Osteocyte (in vitro differentiated cells): Measurements from ENCODE around the gene HERC3. TPM values are rescaled to one million over a fixed set of nuclear protein-coding genes. Genes with fewer than 3 reads are reported as not detected.

ENCODE experiments used
- DNase-seq: peaks from one replicate; pipeline ENCODE4 v3.0.0; 2021; ENCODE audit warnings: mixed read lengths; ENCODE audit not compliant: unreplicated experiment; ENCODE audit errors: extremely low spot score
- H3K27ac Mint-ChIP-seq: one replicate; pipeline ENCODE4 v1.8.0; 2021; ENCODE audit warnings: mild to moderate bottlenecking, mixed read lengths; ENCODE audit not compliant: unreplicated experiment
- H3K27me3 Mint-ChIP-seq: one replicate; pipeline ENCODE4 v1.8.0; 2021; ENCODE audit warnings: mixed read lengths; ENCODE audit not compliant: unreplicated experiment
- H3K36me3 Mint-ChIP-seq: one replicate; pipeline ENCODE4 v1.8.0; 2021; ENCODE audit warnings: mixed read lengths; ENCODE audit not compliant: unreplicated experiment
- H3K4me1 Mint-ChIP-seq: one replicate; pipeline ENCODE4 v1.8.0; 2021; ENCODE audit warnings: mixed read lengths; ENCODE audit not compliant: unreplicated experiment
- H3K4me3 Mint-ChIP-seq: one replicate; pipeline ENCODE4 v1.8.0; 2021; ENCODE audit warnings: mild to moderate bottlenecking, moderate library complexity, mixed read lengths; ENCODE audit not compliant: unreplicated experiment
- H3K9me3 Mint-ChIP-seq: one replicate; pipeline ENCODE4 v1.8.0; 2021; ENCODE audit warnings: mixed read lengths; ENCODE audit not compliant: unreplicated experiment
- total RNA-seq: library from RNA; stranded (reverse); gene quantifications from 2 replicates; pipeline ENCODE4 v1.2.1, GENCODE V29; 2021
- TF ChIP-seq, protein P1 (sequence below): fragments of 200-600 bp; sonication (generic); IDR thresholded peaks from 2 replicates; pipeline ENCODE4 v1.5.0; 2021; ENCODE audit warnings: antibody characterized with exemption, mild to moderate bottlenecking, moderate library complexity

Gene HERC3
- total RNA-seq, 1 donor from 2014 or later = 15.4 TPM

DNA sequence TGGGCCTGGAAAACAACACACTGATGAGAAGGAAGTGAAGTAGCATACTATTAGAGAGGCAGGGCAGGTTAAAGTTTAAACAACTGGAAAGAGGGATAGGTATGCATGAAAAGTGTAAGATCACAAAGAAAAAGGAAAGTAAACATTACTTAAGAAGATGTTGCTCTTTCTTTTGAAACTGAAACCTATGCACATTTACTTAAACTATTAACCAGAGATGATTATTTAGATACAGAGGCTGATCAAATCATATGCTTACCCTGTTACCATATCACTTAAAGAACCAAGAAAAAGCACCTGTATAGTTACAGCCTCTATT lies 67.6 kb downstream of the HERC3 start:
- TF ChIP-seq, protein P1, sequence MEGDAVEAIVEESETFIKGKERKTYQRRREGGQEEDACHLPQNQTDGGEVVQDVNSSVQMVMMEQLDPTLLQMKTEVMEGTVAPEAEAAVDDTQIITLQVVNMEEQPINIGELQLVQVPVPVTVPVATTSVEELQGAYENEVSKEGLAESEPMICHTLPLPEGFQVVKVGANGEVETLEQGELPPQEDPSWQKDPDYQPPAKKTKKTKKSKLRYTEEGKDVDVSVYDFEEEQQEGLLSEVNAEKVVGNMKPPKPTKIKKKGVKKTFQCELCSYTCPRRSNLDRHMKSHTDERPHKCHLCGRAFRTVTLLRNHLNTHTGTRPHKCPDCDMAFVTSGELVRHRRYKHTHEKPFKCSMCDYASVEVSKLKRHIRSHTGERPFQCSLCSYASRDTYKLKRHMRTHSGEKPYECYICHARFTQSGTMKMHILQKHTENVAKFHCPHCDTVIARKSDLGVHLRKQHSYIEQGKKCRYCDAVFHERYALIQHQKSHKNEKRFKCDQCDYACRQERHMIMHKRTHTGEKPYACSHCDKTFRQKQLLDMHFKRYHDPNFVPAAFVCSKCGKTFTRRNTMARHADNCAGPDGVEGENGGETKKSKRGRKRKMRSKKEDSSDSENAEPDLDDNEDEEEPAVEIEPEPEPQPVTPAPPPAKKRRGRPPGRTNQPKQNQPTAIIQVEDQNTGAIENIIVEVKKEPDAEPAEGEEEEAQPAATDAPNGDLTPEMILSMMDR = no peak
- no peaks in the 10 kb centered on the region for H3K9me3 Mint-ChIP-seq
- no peak overlapping the region for H3K27ac Mint-ChIP-seq
- no peak for DNase-seq
- peaks cover 35% of the 10 kb centered on the region for H3K4me1 Mint-ChIP-seq
- H3K27me3 Mint-ChIP-seq = no peaks in the 10 kb centered on the region
- H3K4me3 Mint-ChIP-seq = no peak overlapping the region
- H3K36me3 Mint-ChIP-seq = peaks cover 17% of the 10 kb centered on the region

DNA sequence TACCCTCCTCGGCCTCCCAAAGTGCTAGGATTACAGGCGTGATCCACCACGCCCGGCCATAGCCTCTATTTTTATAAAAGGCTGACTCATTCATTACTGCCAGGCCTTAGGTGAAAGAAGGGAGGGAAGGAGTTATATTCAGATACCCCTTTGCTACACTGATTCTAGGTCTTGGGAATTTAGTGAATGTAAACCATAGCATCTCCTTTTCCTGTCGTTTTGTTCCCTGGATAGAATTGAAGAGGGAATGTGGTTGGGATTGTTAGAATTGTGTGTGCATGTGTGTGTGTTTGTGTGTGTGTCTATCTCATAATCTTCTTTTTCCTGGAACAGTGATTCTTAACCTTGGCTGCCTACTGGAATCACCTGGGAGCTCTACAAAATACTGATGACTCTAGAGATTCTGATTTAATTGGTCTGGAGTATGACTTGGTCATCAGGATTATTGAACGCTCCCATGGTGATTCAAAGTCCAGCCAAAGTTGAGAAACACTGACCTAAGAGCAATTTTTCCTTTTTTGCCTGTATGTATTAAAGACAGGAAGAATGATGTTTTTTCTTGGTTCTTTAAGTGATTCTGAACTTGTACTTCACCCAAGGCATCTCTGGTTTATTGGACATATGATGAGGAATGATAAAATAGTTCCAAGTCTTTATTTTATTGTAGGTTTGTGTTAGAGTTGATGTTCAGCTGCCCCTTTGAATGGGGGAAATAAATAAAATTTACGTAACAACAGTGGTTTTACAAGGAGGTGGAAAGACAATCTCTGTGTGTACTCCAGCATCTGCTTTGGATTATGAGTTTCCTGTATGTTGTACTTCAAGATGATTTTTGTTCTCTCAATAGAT lies 68.4 kb downstream of the HERC3 start:
- peak overlapping the region; percentile 78 for H3K27ac Mint-ChIP-seq
- no peaks in the 10 kb centered on the region for H3K9me3 Mint-ChIP-seq
- TF ChIP-seq, protein P1 = no peak
- H3K4me3 Mint-ChIP-seq = no peak overlapping the region
- peaks cover 35% of the 10 kb centered on the region for H3K4me1 Mint-ChIP-seq
- H3K36me3 Mint-ChIP-seq = peaks cover 8% of the 10 kb centered on the region
- H3K27me3 Mint-ChIP-seq = no peaks in the 10 kb centered on the region
- DNase-seq = no peak

DNA sequence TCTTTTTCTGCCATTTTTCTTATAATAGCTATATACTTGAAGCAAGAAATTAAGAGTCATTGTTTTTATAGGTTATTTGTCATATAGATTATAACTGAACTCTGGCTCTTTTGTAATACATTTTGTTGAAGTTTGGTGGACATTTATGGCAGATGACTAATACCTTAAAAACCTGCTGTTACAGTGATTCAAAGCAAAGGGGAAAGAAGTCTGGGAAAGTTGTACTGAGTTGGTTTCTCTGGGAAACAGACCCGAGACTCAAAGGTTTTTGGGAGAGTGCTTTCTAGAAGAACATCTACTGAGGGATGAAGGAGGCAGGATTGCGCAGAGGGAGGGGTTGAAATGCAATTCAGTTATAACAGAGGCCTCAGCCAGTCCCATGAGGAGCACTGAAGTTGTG lies 69.5 kb downstream of the HERC3 start:
- no peak overlapping the region for H3K4me3 Mint-ChIP-seq
- H3K4me1 Mint-ChIP-seq = peaks cover 35% of the 10 kb centered on the region
- no peaks in the 10 kb centered on the region for H3K27me3 Mint-ChIP-seq
- H3K27ac Mint-ChIP-seq = peak overlapping the region; percentile 80
- H3K36me3 Mint-ChIP-seq = peaks cover 3% of the 10 kb centered on the region
- TF ChIP-seq, protein P1 = no peak
- no peak for DNase-seq
- no peaks in the 10 kb centered on the region for H3K9me3 Mint-ChIP-seq

DNA sequence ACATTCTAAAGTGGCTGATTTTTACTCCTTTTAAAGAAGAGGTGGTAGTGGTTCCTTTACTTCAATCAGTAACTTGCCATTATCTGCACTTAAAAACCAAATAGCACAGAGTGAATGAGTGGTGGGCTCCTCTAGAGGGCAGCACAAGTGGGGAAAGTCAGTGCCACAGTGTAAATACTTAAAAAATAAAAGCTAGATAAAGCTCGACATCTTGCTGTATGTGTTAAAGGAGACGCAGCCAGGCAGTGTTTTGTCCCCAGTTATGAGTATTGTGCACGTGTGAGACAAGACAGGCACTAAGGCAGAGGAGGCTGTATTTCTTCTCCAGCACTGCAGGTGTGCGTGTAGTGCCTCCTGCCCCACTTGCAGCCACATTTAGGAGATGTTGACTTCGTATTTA lies 80.7 kb downstream of the HERC3 start:
- peaks cover 4% of the 10 kb centered on the region for H3K4me1 Mint-ChIP-seq

DNA sequence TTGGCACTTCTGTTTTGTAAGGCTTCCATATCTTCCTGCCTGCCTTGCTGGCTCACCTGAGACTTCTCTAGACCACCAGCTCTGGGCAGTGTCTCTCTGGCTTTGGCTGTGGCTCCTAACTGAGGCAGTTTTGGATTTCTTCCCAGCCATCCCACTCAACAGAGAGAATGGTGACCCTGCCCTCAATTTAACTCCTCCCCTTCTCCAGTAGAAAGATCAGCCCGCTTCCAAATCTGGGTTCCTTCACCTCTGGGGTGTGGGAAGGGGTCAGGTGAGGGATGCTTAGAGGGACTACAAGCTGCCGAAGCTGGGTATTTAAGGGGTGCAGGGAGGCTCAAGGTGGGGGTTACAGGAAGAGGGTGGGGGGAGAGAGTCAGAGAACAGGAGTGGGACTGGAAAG lies 81.6 kb downstream of the HERC3 start:
- Mint-ChIP-seq H3K27ac (no peak overlapping the region), H3K4me3 (no peak overlapping the region), H3K4me1 (no peaks in the 10 kb centered on the region), H3K9me3 (no peaks in the 10 kb centered on the region), H3K36me3 (peaks cover 20% of the 10 kb centered on the region), H3K27me3 (no peaks in the 10 kb centered on the region)
- TF ChIP-seq, protein P1 = no peak
- no peak for DNase-seq

More for the DNA sequence above, 80.7 kb downstream of the HERC3 start:
- Mint-ChIP-seq H3K36me3 (peaks cover 15% of the 10 kb centered on the region), H3K4me3 (no peak overlapping the region), H3K9me3 (no peaks in the 10 kb centered on the region), H3K27ac (no peak overlapping the region), H3K27me3 (no peaks in the 10 kb centered on the region)
- no peak for DNase-seq
- TF ChIP-seq, protein P1 = peak; percentile 67
